BJ (cell line): ENCODE results near the gene UPK1B. TPM values are rescaled to one million over a fixed set of nuclear protein-coding genes. Genes with fewer than 3 reads are reported as not detected.

ENCODE experiments used
- CTCF ChIA-PET: fragments of 350-600 bp; formaldehyde crosslinking; extraction: SDS; loops from one replicate; lab custom pipeline; 2021; ENCODE audit warnings: antibody characterized with exemption, inconsistent platforms; lab: Yijun Ruan, JAX
- POLR2A ChIA-PET: fragments of 300-600 bp; sonication (Branson Sonifier 250); formaldehyde crosslinking; extraction: SDS; loops from one replicate; lab custom pipeline; 2021; ENCODE audit warnings: antibody characterized with exemption; lab: Charles Lee
- DNase-seq: peaks from one replicate; pipeline ENCODE4 v3.0.0-alpha.2; 2011; ENCODE audit warnings: low read depth
- H3K27me3 ChIP-seq: 2 replicates; pipeline ENCODE4 v1.6.0; 2011; ENCODE audit warnings: low read length; ENCODE audit not compliant: control insufficient read depth, insufficient read depth
- H3K36me3 ChIP-seq: 2 replicates; pipeline ENCODE4 v1.5.1; 2011; ENCODE audit warnings: low read length; ENCODE audit not compliant: control insufficient read depth, insufficient read depth
- H3K4me3 ChIP-seq: 2 replicates; pipeline ENCODE4 v1.5.1; 2011; ENCODE audit warnings: low read depth, mild to moderate bottlenecking, control low read depth, low read length
- polyA plus RNA-seq: library from polyadenylated mRNA; depleted of rRNA; stranded (reverse); fragments of >200 nt; gene quantifications from 2 replicates; pipeline ENCODE4 v1.2.3, GENCODE V29; 2011
- TF ChIP-seq, protein P1 (sequence below): IDR thresholded peaks from 2 replicates; pipeline ENCODE4 v1.5.1; 2011; ENCODE audit warnings: low read depth, mild to moderate bottlenecking, control low read depth, inconsistent platforms, low read length, moderate library complexity; ENCODE audit not compliant: insufficient read depth

Gene UPK1B
- polyA plus RNA-seq, 1 experiment = not detected

DNA sequence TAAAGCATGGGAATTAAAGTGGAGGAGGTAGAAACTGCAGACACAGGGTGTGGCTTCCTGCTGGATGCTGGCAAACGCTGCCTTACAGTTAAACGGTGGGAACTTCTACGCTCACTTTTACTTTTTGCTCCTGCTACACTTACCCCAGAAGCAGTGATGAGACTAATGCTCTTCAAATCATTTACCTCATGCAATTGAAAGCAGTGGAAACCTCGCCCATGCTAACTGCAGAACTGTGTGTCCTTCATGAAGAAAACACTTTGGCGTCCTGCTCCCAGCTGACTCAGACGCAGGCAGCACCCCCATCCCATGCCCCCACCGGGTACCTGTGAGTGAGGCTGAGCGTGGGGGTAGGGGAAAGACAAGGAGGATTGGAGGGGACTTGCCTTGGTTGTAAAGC is 31.8 kb downstream of the UPK1B start:
- CTCF ChIA-PET = interaction anchor here (1.9 kb wide), 1 partner anchor 59 kb away, joined by 4 read pairs; the partner anchor contains the start of gene TEX55
- TF ChIP-seq, protein P1, sequence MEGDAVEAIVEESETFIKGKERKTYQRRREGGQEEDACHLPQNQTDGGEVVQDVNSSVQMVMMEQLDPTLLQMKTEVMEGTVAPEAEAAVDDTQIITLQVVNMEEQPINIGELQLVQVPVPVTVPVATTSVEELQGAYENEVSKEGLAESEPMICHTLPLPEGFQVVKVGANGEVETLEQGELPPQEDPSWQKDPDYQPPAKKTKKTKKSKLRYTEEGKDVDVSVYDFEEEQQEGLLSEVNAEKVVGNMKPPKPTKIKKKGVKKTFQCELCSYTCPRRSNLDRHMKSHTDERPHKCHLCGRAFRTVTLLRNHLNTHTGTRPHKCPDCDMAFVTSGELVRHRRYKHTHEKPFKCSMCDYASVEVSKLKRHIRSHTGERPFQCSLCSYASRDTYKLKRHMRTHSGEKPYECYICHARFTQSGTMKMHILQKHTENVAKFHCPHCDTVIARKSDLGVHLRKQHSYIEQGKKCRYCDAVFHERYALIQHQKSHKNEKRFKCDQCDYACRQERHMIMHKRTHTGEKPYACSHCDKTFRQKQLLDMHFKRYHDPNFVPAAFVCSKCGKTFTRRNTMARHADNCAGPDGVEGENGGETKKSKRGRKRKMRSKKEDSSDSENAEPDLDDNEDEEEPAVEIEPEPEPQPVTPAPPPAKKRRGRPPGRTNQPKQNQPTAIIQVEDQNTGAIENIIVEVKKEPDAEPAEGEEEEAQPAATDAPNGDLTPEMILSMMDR = no peak
- no peaks in the 10 kb centered on the region for H3K27me3 ChIP-seq
- H3K36me3 ChIP-seq = peaks cover 1% of the 10 kb centered on the region; the same call in 1 of the 2 replicates
- POLR2A ChIA-PET = no interaction called here
- H3K4me3 ChIP-seq = no peak overlapping the region
- no peak for DNase-seq

DNA sequence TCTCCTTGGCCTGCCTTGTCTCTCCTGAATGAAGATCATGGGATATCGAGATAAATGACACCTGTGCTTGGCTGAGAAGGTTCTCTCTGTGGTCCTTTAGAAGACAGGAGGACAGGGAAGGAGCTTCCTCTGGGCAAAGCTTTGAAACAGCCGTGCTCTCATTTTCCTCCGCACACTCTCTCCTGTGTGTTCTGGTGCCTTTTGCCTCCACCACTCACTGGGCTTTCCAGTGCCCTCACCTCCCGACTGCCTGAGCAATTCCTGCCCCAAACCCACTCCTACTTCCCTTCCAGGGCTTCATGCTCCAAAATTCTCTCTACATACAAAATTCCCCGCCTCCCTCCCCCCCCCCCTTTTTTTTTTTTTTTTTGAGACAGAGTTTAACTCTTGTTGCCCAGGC is 32.3 kb downstream of the UPK1B start:
- POLR2A ChIA-PET = no interaction called here
- CTCF ChIA-PET = interaction anchor here (1.9 kb wide), 1 partner anchor 60 kb away, joined by 4 read pairs; the partner anchor contains the start of gene TEX55
- Histone ChIP-seq H3K36me3 (peaks cover 1% of the 10 kb centered on the region; the same call in 1 of the 2 replicates), H3K27me3 (no peaks in the 10 kb centered on the region), H3K4me3 (no peak overlapping the region)
- TF ChIP-seq, protein P1 = no peak
- DNase-seq = no peak

DNA sequence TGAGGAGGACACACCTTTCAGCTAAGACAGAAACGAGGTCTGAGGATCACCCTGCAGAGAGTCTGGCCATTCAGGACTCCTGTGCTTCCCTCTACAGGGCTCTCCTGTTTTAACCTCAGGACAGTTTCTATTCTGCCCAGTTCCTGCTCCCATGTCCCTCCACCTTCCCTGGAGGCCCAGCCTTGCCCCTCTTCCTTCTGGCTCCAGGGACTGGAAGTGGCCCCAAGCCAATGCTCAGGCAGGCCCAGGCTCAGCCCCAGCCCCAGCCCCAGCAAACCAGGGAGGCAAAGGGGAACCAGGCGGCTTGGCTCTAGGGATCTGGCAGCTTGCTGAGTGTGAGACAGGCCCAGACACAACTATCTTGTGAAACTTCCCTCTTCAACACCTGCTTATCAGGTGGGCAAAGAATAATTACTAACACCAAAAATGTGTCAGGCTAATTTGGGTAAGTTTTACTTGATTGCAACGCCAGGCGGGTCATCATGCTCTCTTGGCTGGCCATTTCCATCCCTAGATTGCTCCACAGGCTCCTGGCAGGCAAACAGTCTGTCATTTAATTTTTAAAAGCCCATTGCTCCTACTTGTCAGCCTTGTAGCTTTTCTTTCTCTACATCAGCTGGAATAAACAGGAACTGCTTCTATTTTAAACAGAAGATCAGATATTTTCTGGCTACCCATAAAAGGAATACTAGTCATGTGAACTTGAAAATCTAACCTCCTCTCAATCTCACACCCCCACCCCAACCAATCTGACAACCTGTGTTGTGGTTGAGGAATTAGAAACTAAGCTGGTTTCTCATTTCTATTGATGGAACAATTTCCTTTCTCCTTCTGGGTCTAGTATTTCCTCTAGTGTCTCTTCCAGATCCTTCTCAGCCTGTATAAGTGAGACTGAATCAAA is 33.5 kb downstream of the UPK1B start:
- Histone ChIP-seq H3K27me3 (no peaks in the 10 kb centered on the region), H3K36me3 (peaks cover 4% of the 10 kb centered on the region; the same call in 1 of the 2 replicates), H3K4me3 (no peak overlapping the region)
- no peak for DNase-seq
- TF ChIP-seq, protein P1 = no peak
- CTCF ChIA-PET = no interaction called here
- POLR2A ChIA-PET = no interaction called here

DNA sequence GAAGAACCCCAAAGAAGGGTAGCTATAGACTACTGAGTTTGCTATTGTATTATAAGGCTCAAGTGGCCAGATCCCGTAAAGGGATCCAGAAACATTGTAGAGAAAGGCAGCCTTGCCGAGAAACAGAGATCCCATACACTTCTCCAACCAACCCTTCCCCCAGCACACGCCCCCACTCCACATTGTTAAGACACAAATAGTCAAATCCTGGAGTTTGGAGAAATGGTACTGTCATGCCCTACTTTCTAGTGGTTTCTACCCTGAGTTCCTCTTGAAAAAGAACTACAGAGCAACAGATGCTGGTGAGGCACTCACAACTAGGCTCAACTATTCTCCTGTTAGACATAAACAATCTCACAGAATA is 34.1 kb downstream of the UPK1B start:
- POLR2A ChIA-PET = no interaction called here
- CTCF ChIA-PET = interaction anchor here (1.3 kb wide), 1 partner anchor 61 kb away, joined by 4 read pairs; the partner anchor contains the start of gene TEX55
- no peak for DNase-seq
- TF ChIP-seq, protein P1 = no peak
- H3K4me3 ChIP-seq = no peak overlapping the region
- peaks cover 4% of the 10 kb centered on the region; the same call in 1 of the 2 replicates for H3K36me3 ChIP-seq
- H3K27me3 ChIP-seq = no peaks in the 10 kb centered on the region

DNA sequence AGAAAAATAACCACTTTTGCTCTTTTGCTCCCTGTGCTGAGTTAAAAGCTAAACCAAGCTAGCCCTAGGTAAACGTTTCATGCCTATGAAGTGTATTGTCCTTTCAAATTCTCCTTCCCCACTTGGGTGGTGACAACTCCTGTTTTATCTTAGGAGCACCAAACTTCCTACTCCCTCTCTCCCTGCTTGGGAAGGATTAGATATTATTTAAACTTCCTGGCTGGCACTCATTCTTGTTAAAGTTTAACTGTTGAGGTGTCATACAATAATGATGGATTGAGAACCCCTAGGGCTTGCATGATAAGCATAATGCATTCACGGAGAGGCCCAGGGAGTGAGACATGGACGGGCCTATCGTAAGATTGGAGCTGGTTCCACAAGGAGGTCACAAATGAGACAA is 37.8 kb downstream of the UPK1B start:
- peaks cover 10% of the 10 kb centered on the region for H3K36me3 ChIP-seq
- ChIA-PET POLR2A (no interaction called here), CTCF (interaction anchor here (0.6 to 1.6 kb wide), 4 partner anchors 14 to 50 kb away, joined by 3 to 4 read pairs (median 3); no protein-coding TSS in a partner anchor)

More for the DNA sequence above, 37.8 kb downstream of the UPK1B start:
- Histone ChIP-seq H3K4me3 (no peak overlapping the region), H3K27me3 (no peaks in the 10 kb centered on the region)
- no peak for DNase-seq
- TF ChIP-seq, protein P1 = no peak
